ENCODE measurements around the gene NUP50.
A peak's percentile ranks its signal among the peaks of the same experiment; 100 is the strongest.

NUP50 gene

GRCh38 chr22:45205276-45205925 is 41.7 kb downstream of the NUP50 start:
- Histone ChIP-seq H3K4me1 (ENCODE audit: insufficient read depth, low read length) (peaks cover 23% of the 10 kb centered on the region), H3K27ac (ENCODE audit: low read depth, low read length) (no peak overlapping the region), H3K27me3 (ENCODE audit: control insufficient read depth in 1 of 2, insufficient read depth in 2 of 2, low read length in 2 of 2) (no peaks in the 10 kb centered on the region), H3K9ac (ENCODE audit: low read length) (no peak overlapping the region), H3K4me3 (ENCODE audit: low read depth in 1 of 2, low read length in 2 of 2) (no peak overlapping the region), H3K36me3 (ENCODE audit: insufficient read depth, low read length) (peaks cover 23% of the 10 kb centered on the region), H3K9me3 (ENCODE audit: low read length) (no peaks in the 10 kb centered on the region)

- Histone ChIP-seq H3K9me3 (ENCODE audit: low read length) (no peaks in the 10 kb centered on the region), H3K4me3 (ENCODE audit: low read depth in 1 of 2, low read length in 2 of 2) (no peak overlapping the region), H3K27me3 (ENCODE audit: control insufficient read depth in 1 of 2, insufficient read depth in 2 of 2, low read length in 2 of 2) (no peaks in the 10 kb centered on the region), H3K4me1 (ENCODE audit: insufficient read depth, low read length) (peaks cover 29% of the 10 kb centered on the region), H3K36me3 (ENCODE audit: insufficient read depth, low read length) (peaks cover 18% of the 10 kb centered on the region), H3K9ac (ENCODE audit: low read length) (no peak overlapping the region), H3K27ac (ENCODE audit: low read depth, low read length) (no peak overlapping the region)
Observed at GRCh38 chr22:45206233-45206632, 42.5 kb downstream of the NUP50 start.

- peaks cover 28% of the 10 kb centered on the region for H3K4me1 ChIP-seq (ENCODE audit: insufficient read depth, low read length)
- H3K27ac ChIP-seq (ENCODE audit: low read depth, low read length), result no peak overlapping the region
- no peaks in the 10 kb centered on the region for H3K27me3 ChIP-seq (ENCODE audit: control insufficient read depth in 1 of 2, insufficient read depth in 2 of 2, low read length in 2 of 2)
- peaks cover 16% of the 10 kb centered on the region for H3K36me3 ChIP-seq (ENCODE audit: insufficient read depth, low read length)
- no peaks in the 10 kb centered on the region for H3K9me3 ChIP-seq (ENCODE audit: low read length)
- H3K9ac ChIP-seq (ENCODE audit: low read length), result no peak overlapping the region
- H3K4me3 ChIP-seq (ENCODE audit: low read depth in 1 of 2, low read length in 2 of 2), result no peak overlapping the region
Observed at GRCh38 chr22:45207533-45207932, 43.8 kb downstream of the NUP50 start.

- peaks cover 11% of the 10 kb centered on the region for H3K36me3 ChIP-seq (ENCODE audit: insufficient read depth, low read length)
- no peaks in the 10 kb centered on the region for H3K27me3 ChIP-seq (ENCODE audit: control insufficient read depth in 1 of 2, insufficient read depth in 2 of 2, low read length in 2 of 2)
- H3K4me3 ChIP-seq (ENCODE audit: low read depth in 1 of 2, low read length in 2 of 2), result no peak overlapping the region
- H3K27ac ChIP-seq (ENCODE audit: low read depth, low read length), result no peak overlapping the region
- H3K9ac ChIP-seq (ENCODE audit: low read length), result no peak overlapping the region
- peaks cover 32% of the 10 kb centered on the region for H3K4me1 ChIP-seq (ENCODE audit: insufficient read depth, low read length)
- H3K9me3 ChIP-seq (ENCODE audit: low read length), result no peaks in the 10 kb centered on the region
Observed at GRCh38 chr22:45207981-45208664, 44.4 kb downstream of the NUP50 start.

GRCh38 chr22:45208696-45208992 is 44.9 kb downstream of the NUP50 start:
- H3K9ac ChIP-seq (ENCODE audit: low read length), result no peak overlapping the region
- H3K36me3 ChIP-seq (ENCODE audit: insufficient read depth, low read length), result peaks cover 11% of the 10 kb centered on the region
- H3K4me3 ChIP-seq (ENCODE audit: low read depth in 1 of 2, low read length in 2 of 2), result no peak overlapping the region
- H3K27me3 ChIP-seq (ENCODE audit: control insufficient read depth in 1 of 2, insufficient read depth in 2 of 2, low read length in 2 of 2), result no peaks in the 10 kb centered on the region
- H3K9me3 ChIP-seq (ENCODE audit: low read length), result no peaks in the 10 kb centered on the region
- H3K4me1 ChIP-seq (ENCODE audit: insufficient read depth, low read length), result peaks cover 37% of the 10 kb centered on the region
- no peak overlapping the region for H3K27ac ChIP-seq (ENCODE audit: low read depth, low read length)

GRCh38 chr22:45208993-45209838 is 45.5 kb downstream of the NUP50 start:
- Histone ChIP-seq H3K27ac (ENCODE audit: low read depth, low read length) (no peak overlapping the region), H3K36me3 (ENCODE audit: insufficient read depth, low read length) (peaks cover 10% of the 10 kb centered on the region), H3K4me1 (ENCODE audit: insufficient read depth, low read length) (peaks cover 37% of the 10 kb centered on the region), H3K27me3 (ENCODE audit: control insufficient read depth in 1 of 2, insufficient read depth in 2 of 2, low read length in 2 of 2) (no peaks in the 10 kb centered on the region), H3K4me3 (ENCODE audit: low read depth in 1 of 2, low read length in 2 of 2) (no peak overlapping the region), H3K9me3 (ENCODE audit: low read length) (no peaks in the 10 kb centered on the region), H3K9ac (ENCODE audit: low read length) (no peak overlapping the region)

- Histone ChIP-seq H3K27ac (ENCODE audit: low read depth, low read length) (no peak overlapping the region), H3K9me3 (ENCODE audit: low read length) (no peaks in the 10 kb centered on the region), H3K4me1 (ENCODE audit: insufficient read depth, low read length) (peaks cover 37% of the 10 kb centered on the region), H3K4me3 (ENCODE audit: low read depth in 1 of 2, low read length in 2 of 2) (no peak overlapping the region), H3K27me3 (ENCODE audit: control insufficient read depth in 1 of 2, insufficient read depth in 2 of 2, low read length in 2 of 2) (no peaks in the 10 kb centered on the region), H3K36me3 (ENCODE audit: insufficient read depth, low read length) (peaks cover under 1% of the 10 kb centered on the region), H3K9ac (ENCODE audit: low read length) (no peak overlapping the region)
Observed at GRCh38 chr22:45210174-45210573, 46.4 kb downstream of the NUP50 start.

- Histone ChIP-seq H3K4me1 (ENCODE audit: insufficient read depth, low read length) (peaks cover 37% of the 10 kb centered on the region), H3K4me3 (ENCODE audit: low read depth in 1 of 2, low read length in 2 of 2) (no peak overlapping the region), H3K36me3 (ENCODE audit: insufficient read depth, low read length) (no peaks in the 10 kb centered on the region), H3K9ac (ENCODE audit: low read length) (no peak overlapping the region), H3K27me3 (ENCODE audit: control insufficient read depth in 1 of 2, insufficient read depth in 2 of 2, low read length in 2 of 2) (no peaks in the 10 kb centered on the region), H3K9me3 (ENCODE audit: low read length) (no peaks in the 10 kb centered on the region), H3K27ac (ENCODE audit: low read depth, low read length) (no peak overlapping the region)
Observed at GRCh38 chr22:45210577-45210976, 46.9 kb downstream of the NUP50 start.

GRCh38 chr22:45210991-45211390 is 47.3 kb downstream of the NUP50 start:
- Histone ChIP-seq H3K9ac (ENCODE audit: low read length) (no peak overlapping the region), H3K27me3 (ENCODE audit: control insufficient read depth in 1 of 2, insufficient read depth in 2 of 2, low read length in 2 of 2) (no peaks in the 10 kb centered on the region), H3K9me3 (ENCODE audit: low read length) (no peaks in the 10 kb centered on the region), H3K4me3 (ENCODE audit: low read depth in 1 of 2, low read length in 2 of 2) (no peak overlapping the region), H3K4me1 (ENCODE audit: insufficient read depth, low read length) (peaks cover 37% of the 10 kb centered on the region), H3K36me3 (ENCODE audit: insufficient read depth, low read length) (no peaks in the 10 kb centered on the region), H3K27ac (ENCODE audit: low read depth, low read length) (no peak overlapping the region)

GRCh38 chr22:45211435-45211834 is 47.7 kb downstream of the NUP50 start:
- H3K9ac ChIP-seq (ENCODE audit: low read length), result no peak overlapping the region
- no peaks in the 10 kb centered on the region for H3K36me3 ChIP-seq (ENCODE audit: insufficient read depth, low read length)
- H3K9me3 ChIP-seq (ENCODE audit: low read length), result no peaks in the 10 kb centered on the region
- no peak overlapping the region for H3K27ac ChIP-seq (ENCODE audit: low read depth, low read length)
- no peaks in the 10 kb centered on the region for H3K27me3 ChIP-seq (ENCODE audit: control insufficient read depth in 1 of 2, insufficient read depth in 2 of 2, low read length in 2 of 2)
- H3K4me1 ChIP-seq (ENCODE audit: insufficient read depth, low read length), result peaks cover 42% of the 10 kb centered on the region
- H3K4me3 ChIP-seq (ENCODE audit: low read depth in 1 of 2, low read length in 2 of 2), result peak overlapping the region in 1 of 2 donors; percentile 52

- H3K27ac ChIP-seq (ENCODE audit: low read depth, low read length), result no peak overlapping the region
Observed at GRCh38 chr22:45211848-45212247, 48.1 kb downstream of the NUP50 start.

More at GRCh38 chr22:45211848-45212247, 48.1 kb downstream of the NUP50 start:
- H3K4me3 ChIP-seq (ENCODE audit: low read depth in 1 of 2, low read length in 2 of 2), result peak overlapping the region in 1 of 2 donors; percentile 52
- no peak overlapping the region for H3K9ac ChIP-seq (ENCODE audit: low read length)
- H3K9me3 ChIP-seq (ENCODE audit: low read length), result no peaks in the 10 kb centered on the region
- H3K4me1 ChIP-seq (ENCODE audit: insufficient read depth, low read length), result peaks cover 44% of the 10 kb centered on the region
- no peaks in the 10 kb centered on the region for H3K27me3 ChIP-seq (ENCODE audit: control insufficient read depth in 1 of 2, insufficient read depth in 2 of 2, low read length in 2 of 2)
- H3K36me3 ChIP-seq (ENCODE audit: insufficient read depth, low read length), result no peaks in the 10 kb centered on the region
